K562 treated with DMSO at 1 percent for 4 hours (cell line): ENCODE measurements around the gene MAGEB2. TPM values are rescaled to one million over a fixed set of nuclear protein-coding genes. Genes with fewer than 3 reads are reported as not detected.

ENCODE experiments used
- total RNA-seq: library from RNA; unstranded; fragments of 300-600 nt; gene quantifications from 2 replicates; pipeline ENCODE4 v1.2.3, GENCODE V29; 2022; ENCODE audit not compliant: insufficient read depth

MAGEB2 gene
- 93.8 and 99.2 TPM in 2 replicates for total RNA-seq

GRCh38 chrX:30215357-30215843 is at the start of gene MAGEB2:
Gene MAGEB2 (plus strand): TSS chrX:30215563. CDS start chrX:30218581, 3,018 bp downstream.

GRCh38 chrX:30230395-30230794 is 15.0 kb downstream of the MAGEB2 start, which contains the start of gene MAGEB3:
Gene MAGEB3 (plus strand): TSS chrX:30230657. CDS start chrX:30235925, 5,268 bp downstream.

GRCh38 chrX:30241724-30242415 is 26.5 kb downstream of the MAGEB2 start, which contains the start of gene MAGEB4:
Gene MAGEB4 (plus strand): TSS chrX:30242000. CDS start chrX:30242136, 136 bp downstream.

GRCh38 chrX:30246769-30247489 is 31.6 kb downstream of the MAGEB2 start, which contains the start of gene MAGEB1:
Gene MAGEB1 (plus strand): TSS chrX:30247146. CDS start chrX:30250494, 3,348 bp downstream.

Other genes with a start within 250 kb of the MAGEB2 start
- 1.6 TPM in 1 of 2 replicates, not detected in the other for gene MAGEB3, start 15.1 kb downstream of the MAGEB2 start, total RNA-seq
- gene MAGEB4, start 26.4 kb downstream of the MAGEB2 start, total RNA-seq: not detected in 2 replicates
- 27.2 and 30.7 TPM in 2 replicates for gene MAGEB1, start 31.6 kb downstream of the MAGEB2 start, total RNA-seq
- not detected in 2 replicates for gene NR0B1, start 93.8 kb downstream of the MAGEB2 start, total RNA-seq